K562 (cell line): ENCODE results near the gene LSP1. TPM values are rescaled to one million over a fixed set of nuclear protein-coding genes. Genes with fewer than 3 reads are reported as not detected.

Experiments used
- ATAC-seq: fragments of 200-7000 bp; cut with Tn5 transposase; 3 replicates; pipeline ENCODE4 v1.9.1; 2020; ENCODE audit warnings: moderate library complexity
- BruUV-seq: library from RNA; stranded (reverse); fragments of 400-500 nt; replicated peaks from 2 replicates; lab custom pipeline; 2021; lab: Mats Ljungman, UMichigan
- CTCF ChIA-PET: fragments of 300-600 bp; formaldehyde crosslinking; extraction: SDS; loops from one replicate; lab custom pipeline; 2021; ENCODE audit warnings: low intra/inter-chr PET ratio; lab: Yijun Ruan, JAX
- POLR2A ChIA-PET: fragments of 300-600, 350-650 bp; sonication (Branson Sonifier 250); formaldehyde crosslinking; extraction: SDS; loops from one replicate; lab custom pipeline; 2021; ENCODE audit warnings: antibody characterized with exemption, inconsistent platforms; lab: Yijun Ruan, JAX
- DNase-seq, 4 experiments: peaks; one replicate each; pipeline versions ENCODE4 v3.0.0 to v3.0.0-alpha.2; 2011 to 2018; ENCODE audit warnings: low spot score in 3 of 4, mixed read lengths in 3 of 4; ENCODE audit errors: extremely low read depth in 1 of 4
- FAIRE-seq: peaks from 2 replicates; lab custom pipeline; 2011; peaks lifted over from hg19 to GRCh38; lab: Jason Lieb, UNC
- H2AFZ ChIP-seq: 2 replicates; pipeline ENCODE4 v1.6.0; 2011; ENCODE audit warnings: low read depth, low read length, control low read depth, inconsistent platforms
- H3K27ac ChIP-seq: fragments of 200-600 bp; 3 replicates; pipeline ENCODE4 v1.8.0; 2011; ENCODE audit warnings: low read depth, mild to moderate bottlenecking, control low read depth, inconsistent platforms, low read length, moderate library complexity, mixed read lengths; ENCODE audit errors: extremely low read depth
- H3K27me3 ChIP-seq, 2 experiments: fragments of 300-600 bp in 1 of 2; 2 replicates in 1 of 2; 3 replicates in 1 of 2; pipeline versions ENCODE4 v1.6.0 to v1.8.0; 2011; ENCODE audit warnings: inconsistent platforms in 2 of 2, low read length in 2 of 2, mild to moderate bottlenecking in 1 of 2, mixed read lengths in 1 of 2, moderate library complexity in 1 of 2; ENCODE audit not compliant: control insufficient read depth in 2 of 2, insufficient read depth in 2 of 2
- H3K36me3 ChIP-seq: fragments of 300-600 bp; 3 replicates; pipeline ENCODE4 v1.8.0; 2011; ENCODE audit warnings: mild to moderate bottlenecking, low read length, inconsistent platforms; ENCODE audit not compliant: control insufficient read depth, insufficient read depth
- H3K4me1 ChIP-seq, 2 experiments: fragments of 200-600 bp in 1 of 2; replicated peaks in 1 of 2; 2 replicates in 1 of 2; 3 replicates in 1 of 2; pipeline versions ENCODE4 v1.5.1 to v1.8.0; 2011; ENCODE audit warnings: inconsistent platforms in 2 of 2, low read length in 2 of 2, mild to moderate bottlenecking in 1 of 2, mixed read lengths in 1 of 2, moderate library complexity in 1 of 2; ENCODE audit not compliant: control insufficient read depth in 2 of 2, insufficient read depth in 2 of 2
- H3K4me2 ChIP-seq: 2 replicates; pipeline ENCODE4 v1.6.1; 2011; ENCODE audit warnings: low read length, control low read depth, inconsistent platforms, mixed read lengths; ENCODE audit not compliant: insufficient read depth
- H3K4me3 ChIP-seq: fragments of 200-600 bp; sonication (generic), shearing (Covaris generic); 2 replicates; pipeline ENCODE4 v1.5.1; 2016; ENCODE audit warnings: control low read depth, inconsistent platforms
- H3K79me2 ChIP-seq: fragments of 200-600 bp; 3 replicates; pipeline ENCODE4 v1.8.0; 2011; ENCODE audit warnings: low read length, inconsistent platforms; ENCODE audit not compliant: control insufficient read depth, insufficient read depth
- H3K9ac ChIP-seq, 2 experiments: 2 replicates each; pipeline versions ENCODE4 v1.6.0 to v1.6.1; 2011; ENCODE audit warnings: low read depth in 2 of 2, low read length in 2 of 2, control low read depth in 1 of 2, inconsistent platforms in 1 of 2, mild to moderate bottlenecking in 1 of 2, mixed read lengths in 1 of 2; ENCODE audit not compliant: insufficient read depth in 1 of 2
- H3K9me1 ChIP-seq: one replicate; pipeline ENCODE4 v1.6.0; 2011; ENCODE audit warnings: inconsistent platforms, mild to moderate bottlenecking, low read length, moderate library complexity; ENCODE audit not compliant: control insufficient read depth, insufficient read depth
- H3K9me3 ChIP-seq: replicated peaks from 2 replicates; pipeline ENCODE4 v1.5.1; 2011; ENCODE audit warnings: low read depth, low read length, inconsistent platforms; ENCODE audit not compliant: control insufficient read depth, insufficient read depth
- H4K20me1 ChIP-seq: replicated peaks from 2 replicates; pipeline ENCODE4 v1.6.1; 2011; ENCODE audit warnings: low read length, inconsistent platforms, mixed read lengths; ENCODE audit not compliant: control insufficient read depth, insufficient read depth
- EGR1 ChIP-seq: fragments of 450-650 bp; conservative IDR thresholded peaks from 2 replicates; pipeline ENCODE4 v1.6.1; 2017; ENCODE audit warnings: mild to moderate bottlenecking
- JUND ChIP-seq, 2 experiments: IDR thresholded peaks; 2 replicates in 1 of 2; 3 replicates in 1 of 2; pipeline ENCODE4 v1.6.1; 2011; ENCODE audit warnings: borderline replicate concordance in 2 of 2, low read depth in 2 of 2, low read length in 2 of 2, improper control_type of control experiment in 1 of 2, missing biosample characterization in 1 of 2, missing genetic modification characterization in 1 of 2, missing genetic modification reagents in 1 of 2
- ZFP36 ChIP-seq: fragments of 150-350 bp; IDR thresholded peaks from 2 replicates; pipeline ENCODE4 v1.6.1; 2018; ENCODE audit warnings: low read length, low read depth; ENCODE audit not compliant: partially characterized antibody
- WGBS: fragments of 100-300 bp; shearing (Covaris generic); methylation state at CpG from one replicate; pipeline ENCODE4 v1.1.6; 2016; ENCODE audit warnings: low coverage, mixed read lengths; ENCODE audit not compliant: insufficient coverage; ENCODE audit errors: missing lambda C conversion rate; 5-methylcytosine and 5-hydroxymethylcytosine counted together
- in situ Hi-C: fragments of 300-500 bp; cut with MboI; formaldehyde crosslinking; loops from 4 replicates; pipeline ENCODE4 v1.15.0; 2018; ENCODE audit warnings: inconsistent platforms, mixed read lengths
- intact Hi-C: fragments of 100-400 bp; cut with micrococcal nuclease; formaldehyde crosslinking; loops from 2 replicates; pipeline ENCODE4 v1.14.2; 2022
- polyA plus RNA-seq, 8 experiments: library from polyadenylated mRNA; depleted of rRNA in 4 of 8; stranded (reverse) in 5 of 8; unstranded in 3 of 8; fragments of >200 nt; fragmentation: Nextera tagmentation in 2 of 8; fragmentation: Illumina TruSeq in 1 of 8; extraction: Ambion mirVana in 2 of 8; extraction: Trizol in 1 of 8; gene quantifications; 2 replicates each; pipeline versions ENCODE4 v1.2.1 to v1.2.3, GENCODE V29; 2011 to 2014; ENCODE audit warnings: inconsistent platforms in 1 of 8, missing spikeins in 1 of 8
- total RNA-seq, 7 experiments: library from RNA; depleted of rRNA in 6 of 7; stranded (reverse); fragments of >200 nt in 6 of 7; fragmentation: Illumina TruSeq in 2 of 7; extraction: Trizol in 2 of 7; gene quantifications; 2 replicates each; pipeline versions ENCODE4 v1.2.1 to v1.2.3, GENCODE V29; 2011 to 2021; ENCODE audit warnings: low replicate concordance in 1 of 7
- TF ChIP-seq, protein P1 (sequence below): sonication (generic); formaldehyde crosslinking; IDR thresholded peaks from 2 replicates; pipeline ENCODE4 v1.8.1; 2022; ENCODE audit warnings: missing genetic modification reagents
- TF ChIP-seq, protein P2 (sequence below), 2 experiments: fragments of 450-650 bp in 1 of 2; sonication (generic) in 1 of 2; formaldehyde crosslinking in 1 of 2; IDR thresholded peaks in 1 of 2; conservative IDR thresholded peaks in 1 of 2; 2 replicates each; pipeline versions ENCODE4 v1.6.1 to v1.8.1; 2016 to 2023; ENCODE audit warnings: mild to moderate bottlenecking in 2 of 2, moderate library complexity in 2 of 2, inconsistent platforms in 1 of 2, missing genetic modification reagents in 1 of 2

Gene LSP1
- total and polyA plus RNA-seq, 9 of the 15 experiments (the other 6 are each of a cell fraction or from before 2014, with no cell fraction given): 0.08 to 2.9 (median 0.65) TPM; not detected in 2

GRCh38 chr11:1847926-1848639 is 4.8 kb upstream of the LSP1 start:
- ATAC-seq: no peak
- no peaks in the 10 kb centered on the region for H4K20me1 ChIP-seq
- intact Hi-C loops (no loop called here), in situ Hi-C loops (no loop called here)
- BruUV-seq: no TSS peak
- ChIA-PET POLR2A (interaction anchor here (0.8 to 1.2 kb wide), 3 partner anchors 12 to 154 kb away, joined by 3 read pairs; no protein-coding TSS in a partner anchor), CTCF (no interaction called here)
- H3K4me3 ChIP-seq: no peak overlapping the region
- no peak overlapping the region for H2AFZ ChIP-seq
- TF ChIP-seq JUND (IDR thresholded peaks at IDR 0.05; ENCODE audit: borderline replicate concordance, low read depth, low read length): 0 out of 2 replicates have a peak, but pooled peaks have one; percentile 14
- TF ChIP-seq JUND (tag; IDR thresholded peaks at IDR 0.05; ENCODE audit: borderline replicate concordance, low read depth, low read length): no peak
- TF ChIP-seq, protein P1, sequence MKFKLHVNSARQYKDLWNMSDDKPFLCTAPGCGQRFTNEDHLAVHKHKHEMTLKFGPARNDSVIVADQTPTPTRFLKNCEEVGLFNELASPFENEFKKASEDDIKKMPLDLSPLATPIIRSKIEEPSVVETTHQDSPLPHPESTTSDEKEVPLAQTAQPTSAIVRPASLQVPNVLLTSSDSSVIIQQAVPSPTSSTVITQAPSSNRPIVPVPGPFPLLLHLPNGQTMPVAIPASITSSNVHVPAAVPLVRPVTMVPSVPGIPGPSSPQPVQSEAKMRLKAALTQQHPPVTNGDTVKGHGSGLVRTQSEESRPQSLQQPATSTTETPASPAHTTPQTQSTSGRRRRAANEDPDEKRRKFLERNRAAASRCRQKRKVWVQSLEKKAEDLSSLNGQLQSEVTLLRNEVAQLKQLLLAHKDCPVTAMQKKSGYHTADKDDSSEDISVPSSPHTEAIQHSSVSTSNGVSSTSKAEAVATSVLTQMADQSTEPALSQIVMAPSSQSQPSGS (CRISPR knock-in tag): no peak
- peak; percentile 53 for TF ChIP-seq EGR1
- no peak for TF ChIP-seq ZFP36
- TF ChIP-seq, protein P2, sequence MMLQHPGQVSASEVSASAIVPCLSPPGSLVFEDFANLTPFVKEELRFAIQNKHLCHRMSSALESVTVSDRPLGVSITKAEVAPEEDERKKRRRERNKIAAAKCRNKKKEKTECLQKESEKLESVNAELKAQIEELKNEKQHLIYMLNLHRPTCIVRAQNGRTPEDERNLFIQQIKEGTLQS (IDR thresholded peaks at IDR 0.05): peak; percentile 41; the same call in 1 of the 2 replicates
- TF ChIP-seq, protein P2 (CRISPR knock-in tag; conservative IDR thresholded peaks at IDR 0.05): no peak
- H3K9ac ChIP-seq: no peak overlapping the region
- H3K9me1 ChIP-seq: no peaks in the 10 kb centered on the region
- no peak overlapping the region for H3K27ac ChIP-seq
- no peak for DNase-seq
- no peaks in the 10 kb centered on the region for H3K9me3 ChIP-seq
- no peak overlapping the region for H3K4me2 ChIP-seq
- no peaks in the 10 kb centered on the region for H3K36me3 ChIP-seq
- peaks cover 19 to 64% of the 10 kb centered on the region in 2 experiments; a peak in 4 of 5 replicates for H3K27me3 ChIP-seq
- FAIRE-seq: no peak
- peaks cover 9 to 42% of the 10 kb centered on the region in 2 experiments; a peak in 4 of 5 replicates for H3K4me1 ChIP-seq
- no peaks in the 10 kb centered on the region for H3K79me2 ChIP-seq
- 4% methylated on average over 17 of the region's 18 CpGs for WGBS
